Measurements from ENCODE around the gene COL9A3. TPM values are rescaled to one million over a fixed set of nuclear protein-coding genes. Genes with fewer than 3 reads are reported as not detected.

COL9A3 gene
- total RNA-seq, 2 experiments from 2014 or later = not detected

- intact Hi-C loops (cut with micrococcal nuclease) = loop anchor here (2.0 to 5.0 kb wide), 3 partner anchors 15 to 402 kb away; partner anchors contain the start of gene CABLES2
- peaks cover 8% of the 10 kb centered on the region for H3K36me3 Mint-ChIP-seq (ENCODE audit: low read depth)
- H3K27me3 Mint-ChIP-seq (ENCODE audit: low read depth) = no peaks in the 10 kb centered on the region
- DNase-seq = no peak
- H3K27ac Mint-ChIP-seq = no peak overlapping the region
- no peaks in the 10 kb centered on the region for H3K9me3 Mint-ChIP-seq
- CTCF ChIA-PET = no interaction called here
- no peak overlapping the region for H3K4me3 Mint-ChIP-seq
- H3K4me1 Mint-ChIP-seq (ENCODE audit: low read depth) = peaks cover 20% of the 10 kb centered on the region
Observed at GRCh38 chr20:62809530-62810428, 7.1 kb upstream of the COL9A3 start.

GRCh38 chr20:62811320-62811719 lies 5.5 kb upstream of the COL9A3 start:
- peaks cover 8% of the 10 kb centered on the region for H3K36me3 Mint-ChIP-seq (ENCODE audit: low read depth)
- H3K27me3 Mint-ChIP-seq (ENCODE audit: low read depth) = peaks cover 11% of the 10 kb centered on the region
- intact Hi-C loops (cut with micrococcal nuclease) = no loop called here
- peaks cover 20% of the 10 kb centered on the region for H3K4me1 Mint-ChIP-seq (ENCODE audit: low read depth)
- DNase-seq = no peak
- CTCF ChIA-PET = no interaction called here
- no peaks in the 10 kb centered on the region for H3K9me3 Mint-ChIP-seq
- H3K4me3 Mint-ChIP-seq = no peak overlapping the region
- no peak overlapping the region for H3K27ac Mint-ChIP-seq

GRCh38 chr20:62811720-62812119 lies 5.1 kb upstream of the COL9A3 start:
- no peak for DNase-seq
- Mint-ChIP-seq H3K36me3 (ENCODE audit: low read depth) (peaks cover 8% of the 10 kb centered on the region), H3K27me3 (ENCODE audit: low read depth) (peaks cover 12% of the 10 kb centered on the region), H3K9me3 (no peaks in the 10 kb centered on the region), H3K4me3 (no peak overlapping the region), H3K4me1 (ENCODE audit: low read depth) (peaks cover 18% of the 10 kb centered on the region), H3K27ac (no peak overlapping the region)
- CTCF ChIA-PET = interaction anchor here (1.1 kb wide), 1 partner anchor 195 kb away, joined by 3 read pairs; no protein-coding TSS in a partner anchor
- intact Hi-C loops (cut with micrococcal nuclease) = no loop called here

- Mint-ChIP-seq H3K4me1 (ENCODE audit: low read depth) (peaks cover 13% of the 10 kb centered on the region), H3K4me3 (no peak overlapping the region), H3K36me3 (ENCODE audit: low read depth) (peaks cover 8% of the 10 kb centered on the region), H3K27ac (no peak overlapping the region), H3K9me3 (no peaks in the 10 kb centered on the region), H3K27me3 (ENCODE audit: low read depth) (peaks cover 12% of the 10 kb centered on the region)
- intact Hi-C loops (cut with micrococcal nuclease) = no loop called here
- DNase-seq = no peak
- CTCF ChIA-PET = interaction anchor here (1.1 kb wide), 1 partner anchor 196 kb away, joined by 3 read pairs; no protein-coding TSS in a partner anchor
Observed at GRCh38 chr20:62812181-62812906, 4.5 kb upstream of the COL9A3 start.

- Mint-ChIP-seq H3K9me3 (no peaks in the 10 kb centered on the region), H3K4me3 (no peak overlapping the region), H3K27ac (no peak overlapping the region), H3K27me3 (ENCODE audit: low read depth) (peaks cover 15% of the 10 kb centered on the region), H3K4me1 (ENCODE audit: low read depth) (peaks cover 11% of the 10 kb centered on the region), H3K36me3 (ENCODE audit: low read depth) (peaks cover 8% of the 10 kb centered on the region)
- CTCF ChIA-PET = no interaction called here
- intact Hi-C loops (cut with micrococcal nuclease) = no loop called here
- no peak for DNase-seq
Observed at GRCh38 chr20:62812907-62813200, 4.0 kb upstream of the COL9A3 start.

- peaks cover 4% of the 10 kb centered on the region for H3K36me3 Mint-ChIP-seq (ENCODE audit: low read depth)
- peaks cover 6% of the 10 kb centered on the region for H3K4me1 Mint-ChIP-seq (ENCODE audit: low read depth)
- no peak for DNase-seq
- no peak overlapping the region for H3K27ac Mint-ChIP-seq
- no peak overlapping the region for H3K4me3 Mint-ChIP-seq
- CTCF ChIA-PET = no interaction called here
- no peaks in the 10 kb centered on the region for H3K9me3 Mint-ChIP-seq
- H3K27me3 Mint-ChIP-seq (ENCODE audit: low read depth) = peaks cover 21% of the 10 kb centered on the region
- intact Hi-C loops (cut with micrococcal nuclease) = no loop called here
Observed at GRCh38 chr20:62813588-62813987, 3.3 kb upstream of the COL9A3 start.

GRCh38 chr20:62814060-62814708 lies 2.7 kb upstream of the COL9A3 start:
- CTCF ChIA-PET = interaction anchor here (1.2 kb wide), 1 partner anchor 158 kb away, joined by 3 read pairs; no protein-coding TSS in a partner anchor
- H3K4me1 Mint-ChIP-seq (ENCODE audit: low read depth) = peaks cover 6% of the 10 kb centered on the region
- no peaks in the 10 kb centered on the region for H3K9me3 Mint-ChIP-seq
- no peak overlapping the region for H3K27ac Mint-ChIP-seq
- no peak overlapping the region for H3K4me3 Mint-ChIP-seq
- no peak for DNase-seq
- H3K36me3 Mint-ChIP-seq (ENCODE audit: low read depth) = peaks cover 2% of the 10 kb centered on the region
- H3K27me3 Mint-ChIP-seq (ENCODE audit: low read depth) = peaks cover 21% of the 10 kb centered on the region
- intact Hi-C loops (cut with micrococcal nuclease) = no loop called here

GRCh38 chr20:62814709-62815065 lies 2.2 kb upstream of the COL9A3 start:
- Mint-ChIP-seq H3K4me3 (no peak overlapping the region), H3K27ac (no peak overlapping the region), H3K9me3 (no peaks in the 10 kb centered on the region), H3K4me1 (ENCODE audit: low read depth) (peaks cover 6% of the 10 kb centered on the region), H3K27me3 (ENCODE audit: low read depth) (peaks cover 21% of the 10 kb centered on the region), H3K36me3 (ENCODE audit: low read depth) (peaks cover 1% of the 10 kb centered on the region)
- DNase-seq = no peak
- intact Hi-C loops (cut with micrococcal nuclease) = no loop called here
- CTCF ChIA-PET = interaction anchor here (1.2 kb wide), 1 partner anchor 158 kb away, joined by 3 read pairs; no protein-coding TSS in a partner anchor

GRCh38 chr20:62815066-62815991 lies 1.5 kb upstream of the COL9A3 start:
- Mint-ChIP-seq H3K4me3 (no peak overlapping the region), H3K27ac (no peak overlapping the region)

GRCh38 chr20:62816031-62816883 lies 593 bp upstream of the COL9A3 start:
- H3K4me1 Mint-ChIP-seq (ENCODE audit: low read depth) = peaks cover 6% of the 10 kb centered on the region
- CTCF ChIA-PET = interaction anchor here (0.5 to 0.6 kb wide), 2 partner anchors 28 to 1107 kb away, joined by 3 read pairs; no protein-coding TSS in a partner anchor
- intact Hi-C loops (cut with micrococcal nuclease) = no loop called here
- H3K4me3 Mint-ChIP-seq = no peak overlapping the region
- H3K9me3 Mint-ChIP-seq = no peaks in the 10 kb centered on the region
- DNase-seq = no peak
- H3K27me3 Mint-ChIP-seq (ENCODE audit: low read depth) = peaks cover 24% of the 10 kb centered on the region
- no peak overlapping the region for H3K27ac Mint-ChIP-seq
- peaks cover 1% of the 10 kb centered on the region for H3K36me3 Mint-ChIP-seq (ENCODE audit: low read depth)

More at GRCh38 chr20:62815066-62815991, 1.5 kb upstream of the COL9A3 start:
- H3K4me1 Mint-ChIP-seq (ENCODE audit: low read depth) = peaks cover 6% of the 10 kb centered on the region
- H3K36me3 Mint-ChIP-seq (ENCODE audit: low read depth) = peaks cover 1% of the 10 kb centered on the region
- H3K27me3 Mint-ChIP-seq (ENCODE audit: low read depth) = peaks cover 24% of the 10 kb centered on the region
- H3K9me3 Mint-ChIP-seq = no peaks in the 10 kb centered on the region
- CTCF ChIA-PET = interaction anchor here (0.6 to 1.2 kb wide), 2 partner anchors 27 to 157 kb away, joined by 3 read pairs; no protein-coding TSS in a partner anchor
- no peak for DNase-seq
- intact Hi-C loops (cut with micrococcal nuclease) = no loop called here
